HG03159 (cell line): ENCODE data around the gene FHOD1.

Source experiments
- ATAC-seq: cut with Tn5 transposase; IDR thresholded peaks from one replicate; pipeline ENCODE4 v1.9.1; 2021; ENCODE audit warnings: mild to moderate bottlenecking, moderate library complexity; ENCODE audit not compliant: unreplicated experiment

Gene FHOD1

DNA sequence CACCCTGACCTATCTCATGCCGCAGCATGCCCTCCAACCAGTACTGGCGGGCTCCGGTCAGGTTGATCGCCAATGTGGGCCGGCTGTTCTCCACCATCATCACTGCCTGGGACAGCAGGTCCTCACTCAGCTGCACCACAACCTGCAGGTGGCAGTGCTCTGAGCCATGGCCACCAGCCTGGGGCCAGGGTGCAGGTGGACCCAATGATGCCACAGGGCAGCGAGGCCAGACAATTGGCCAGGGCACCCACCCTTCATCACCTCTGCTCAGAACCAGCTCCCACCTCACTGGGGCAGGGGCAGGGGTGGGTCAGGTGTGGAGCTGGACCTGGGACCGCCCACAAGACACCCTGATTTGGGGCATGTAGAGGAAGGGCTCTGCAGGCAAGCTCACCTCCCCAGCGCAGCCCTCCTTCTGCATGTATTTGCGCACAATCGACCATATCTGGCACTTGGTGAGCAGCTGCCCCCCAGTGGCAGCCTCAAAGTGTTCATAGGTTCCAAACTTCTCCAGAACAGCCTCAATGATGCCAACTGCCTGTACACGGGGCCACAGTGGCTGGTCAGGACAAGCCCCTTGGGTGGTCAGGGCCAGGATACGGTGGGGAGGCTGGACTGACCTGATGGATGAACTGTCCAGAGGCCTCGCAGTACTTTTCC lies 67.7 kb downstream of the FHOD1 start:
- ATAC-seq: no peak
